Stimulated activated CD4-positive, alpha-beta T cell treated with anti-CD3 and anti-CD28 coated beads, Interleukin-4, amount 100 ng/mL, for 4 hours (primary cell): ENCODE results near the gene ARHGAP42.

Experiments used
- DNase-seq, 2 experiments: peaks; one replicate each; pipeline ENCODE4 v3.0.0-alpha.2; 2020

Gene ARHGAP42

DNA sequence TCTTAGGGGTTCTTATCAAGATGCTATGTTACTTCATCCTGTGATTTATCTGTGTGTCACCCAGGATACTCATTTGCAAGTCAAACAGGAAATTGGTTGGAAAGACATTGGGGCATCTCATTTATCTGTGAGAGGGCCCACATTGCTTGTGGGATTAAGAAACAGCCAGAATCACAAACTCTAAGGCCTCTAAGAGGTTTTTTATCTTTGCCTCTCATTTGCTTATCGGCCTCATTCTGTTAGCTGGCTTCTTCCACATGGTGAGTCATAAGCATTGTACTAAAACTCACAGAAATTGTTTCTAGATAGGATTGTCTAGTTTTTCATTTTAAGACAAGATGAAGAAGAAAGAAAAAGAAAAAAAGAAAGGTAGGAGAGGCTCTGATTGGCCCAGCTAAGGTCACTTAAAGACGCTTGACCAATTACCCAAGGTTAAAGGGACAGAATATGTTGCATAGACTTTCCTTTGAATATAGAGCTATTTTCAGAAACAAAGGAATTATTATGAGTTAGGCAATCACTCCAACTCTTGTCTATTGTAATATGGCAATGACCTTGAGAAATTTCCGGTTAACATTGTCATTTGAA is 121.9 kb downstream of the ARHGAP42 start:
- DNase-seq: no peak

DNA sequence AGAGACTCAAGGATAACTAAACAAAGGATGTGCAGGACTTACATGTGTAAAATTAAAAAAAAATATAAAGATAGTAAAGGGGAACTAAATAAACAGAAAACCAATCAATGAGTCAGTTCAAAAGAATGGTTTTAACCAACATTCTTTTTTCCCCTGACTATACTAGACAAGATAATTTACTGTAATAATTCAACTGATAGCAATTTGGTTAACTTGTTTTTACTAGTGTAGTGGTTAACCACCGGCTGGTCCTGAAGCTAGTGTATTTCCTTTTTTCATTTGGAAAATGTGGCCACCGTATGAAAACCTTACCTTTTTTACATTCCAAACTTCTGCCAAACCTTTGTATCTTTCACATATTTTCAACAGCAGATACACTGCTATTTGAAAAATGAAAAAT is 123.1 kb downstream of the ARHGAP42 start:
- no peak for DNase-seq

DNA sequence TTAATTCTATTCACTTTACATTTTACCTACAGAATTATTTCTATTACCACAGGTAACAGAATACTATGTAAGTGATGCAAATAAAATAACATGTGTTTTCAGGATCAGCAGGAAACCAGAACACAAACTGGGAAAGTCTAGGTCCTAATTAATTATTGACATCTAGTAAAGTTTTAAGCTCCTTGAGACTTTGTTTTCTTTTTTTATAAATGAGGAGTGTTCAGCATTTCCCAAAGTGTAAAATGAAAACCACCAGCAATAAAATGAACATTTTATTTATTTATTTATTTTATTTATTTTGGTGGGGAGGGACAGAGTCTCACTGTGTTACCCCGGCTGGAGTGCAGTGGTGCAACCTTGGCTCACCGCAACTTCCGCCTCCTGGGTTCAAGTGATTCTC is 123.6 kb downstream of the ARHGAP42 start:
- DNase-seq: no peak

DNA sequence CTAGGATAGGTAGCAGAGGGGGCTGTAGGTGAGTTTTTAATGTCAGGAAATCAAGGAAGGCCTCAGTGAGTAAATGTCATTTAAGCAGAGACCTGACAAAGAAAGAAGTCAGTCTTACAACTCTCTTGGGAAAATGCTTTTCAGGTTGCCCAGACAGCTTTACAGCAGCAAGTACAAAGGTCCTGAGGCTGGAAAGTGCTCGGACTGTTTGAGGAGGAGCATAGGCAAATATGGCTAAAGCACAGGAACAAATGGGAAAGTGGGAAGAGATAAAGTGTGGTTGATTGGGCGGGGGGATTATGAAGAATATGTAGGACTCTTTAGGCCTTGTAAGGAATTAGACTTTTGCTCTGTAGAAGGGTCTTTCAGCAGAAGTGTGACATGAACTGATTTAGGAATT is 125.4 kb downstream of the ARHGAP42 start:
- no peak for DNase-seq

DNA sequence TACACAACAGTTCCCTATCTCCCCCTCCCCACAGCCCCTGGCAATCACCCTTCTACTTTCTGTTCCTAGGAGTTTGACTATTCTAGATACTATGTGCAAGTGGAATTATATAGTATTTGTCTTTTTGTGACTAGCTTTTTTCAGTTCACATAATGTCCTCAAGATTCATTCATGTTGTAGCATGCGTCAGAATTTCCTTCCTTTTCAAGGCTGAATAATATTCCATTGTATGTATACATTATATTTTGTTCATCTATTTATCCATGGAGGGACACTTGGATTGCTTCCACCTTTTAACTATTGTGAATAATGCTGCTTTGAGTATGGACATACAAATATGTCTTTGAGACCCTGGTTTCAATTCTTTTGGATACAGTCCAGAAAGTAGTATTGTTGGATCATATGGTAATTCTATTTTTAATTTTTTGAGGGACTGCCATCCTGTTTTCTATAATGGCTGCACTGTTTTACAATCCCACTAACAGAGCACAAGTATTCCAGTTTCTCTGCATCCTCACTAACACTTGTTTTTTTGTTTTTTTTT is 128.8 kb downstream of the ARHGAP42 start:
- no peak for DNase-seq

DNA sequence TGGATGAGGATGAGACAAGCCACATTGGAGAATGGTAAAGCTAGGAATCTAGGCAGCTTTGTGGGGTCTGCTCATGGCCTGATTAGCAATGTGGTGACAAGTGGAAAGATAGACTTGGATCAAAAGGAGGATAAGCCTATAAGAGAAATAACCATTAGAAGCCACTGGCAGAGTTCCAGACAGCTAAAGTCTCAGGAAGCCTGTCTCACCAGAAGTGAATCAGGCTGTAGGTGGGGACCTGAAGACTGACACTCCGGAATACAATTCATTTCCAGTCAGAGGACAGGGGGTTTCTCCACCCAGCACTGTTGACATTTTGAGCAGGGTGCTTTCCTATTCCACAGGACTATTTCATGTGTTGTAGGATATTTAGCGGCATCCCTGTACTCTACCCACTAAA is 129.7 kb downstream of the ARHGAP42 start:
- DNase-seq: no peak

DNA sequence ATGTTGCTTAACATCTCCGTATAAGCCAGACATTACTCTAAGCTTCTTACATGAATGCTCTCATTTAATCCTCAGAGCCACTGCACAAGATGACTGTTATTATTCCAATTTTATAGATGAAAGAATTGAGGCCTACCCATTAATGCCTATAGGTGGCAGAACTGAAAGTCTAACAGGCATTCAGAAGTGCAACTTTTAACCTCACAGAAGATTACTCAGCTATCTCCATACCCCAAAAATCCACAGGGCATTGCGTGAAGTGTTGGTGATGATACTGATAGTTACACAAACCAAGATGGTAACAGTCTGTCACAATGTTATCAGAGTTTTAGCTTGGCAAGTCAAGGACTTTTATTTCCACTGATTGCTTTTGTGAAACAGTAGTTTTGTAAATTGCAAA is 130.5 kb downstream of the ARHGAP42 start:
- no peak for DNase-seq

DNA sequence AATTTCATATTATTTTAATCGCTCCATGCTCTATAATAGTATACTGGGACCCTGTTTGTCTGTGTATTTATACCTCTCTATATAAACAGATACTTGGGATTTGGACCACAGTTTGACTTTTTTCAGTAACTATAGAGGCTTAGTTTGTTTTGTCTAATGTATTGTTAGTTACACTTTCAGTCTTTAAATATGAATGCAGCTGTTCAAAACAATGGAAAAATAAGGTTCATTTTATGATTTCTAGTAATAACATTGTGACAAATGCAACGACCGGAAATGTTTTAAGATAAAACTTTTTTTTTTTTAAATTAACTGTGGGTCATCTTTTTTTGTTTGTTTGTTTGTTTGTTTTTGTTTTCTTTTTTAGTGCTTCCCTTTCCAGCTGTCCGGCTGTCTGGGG is 133.5 kb downstream of the ARHGAP42 start:
- DNase-seq: no peak

DNA sequence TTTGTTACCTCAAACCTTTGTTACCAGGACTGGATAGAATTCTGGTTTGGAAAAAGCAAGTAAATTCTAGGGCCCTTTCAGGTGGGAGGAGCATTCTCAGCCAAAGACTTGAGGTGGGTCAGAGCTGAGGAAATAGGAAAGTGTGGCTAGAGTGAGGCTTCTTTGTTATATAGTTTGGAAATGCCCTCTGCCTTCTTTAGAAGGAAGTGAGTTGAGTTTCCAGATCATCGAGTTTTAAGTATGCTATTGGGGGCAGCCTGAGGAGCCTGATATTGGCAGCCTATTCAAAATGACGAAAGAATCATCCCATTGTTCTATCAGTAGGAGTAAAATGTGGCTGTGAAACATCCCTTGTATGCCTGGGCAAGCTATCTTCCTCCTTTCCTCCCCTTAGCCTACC is 134.1 kb downstream of the ARHGAP42 start:
- DNase-seq: no peak

DNA sequence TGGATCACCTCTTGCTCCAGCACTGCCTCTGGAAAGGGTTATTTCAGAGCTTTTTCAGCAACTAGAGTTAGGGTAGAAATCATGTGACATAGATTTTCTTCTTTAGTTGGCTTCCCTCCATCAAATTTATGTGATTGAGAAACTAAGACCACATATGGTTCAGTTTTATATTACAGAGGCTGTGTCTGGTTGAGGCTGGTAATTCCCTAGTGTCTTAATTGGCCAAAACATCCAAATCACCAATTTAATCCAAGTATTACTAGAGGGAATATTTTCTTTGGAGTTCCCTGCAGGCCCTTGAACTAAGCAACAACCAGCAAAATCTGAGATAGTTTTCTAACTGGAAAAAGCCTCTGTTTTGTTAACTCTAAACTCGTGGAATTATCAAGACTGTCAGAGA is 136.3 kb downstream of the ARHGAP42 start:
- DNase-seq: no peak

DNA sequence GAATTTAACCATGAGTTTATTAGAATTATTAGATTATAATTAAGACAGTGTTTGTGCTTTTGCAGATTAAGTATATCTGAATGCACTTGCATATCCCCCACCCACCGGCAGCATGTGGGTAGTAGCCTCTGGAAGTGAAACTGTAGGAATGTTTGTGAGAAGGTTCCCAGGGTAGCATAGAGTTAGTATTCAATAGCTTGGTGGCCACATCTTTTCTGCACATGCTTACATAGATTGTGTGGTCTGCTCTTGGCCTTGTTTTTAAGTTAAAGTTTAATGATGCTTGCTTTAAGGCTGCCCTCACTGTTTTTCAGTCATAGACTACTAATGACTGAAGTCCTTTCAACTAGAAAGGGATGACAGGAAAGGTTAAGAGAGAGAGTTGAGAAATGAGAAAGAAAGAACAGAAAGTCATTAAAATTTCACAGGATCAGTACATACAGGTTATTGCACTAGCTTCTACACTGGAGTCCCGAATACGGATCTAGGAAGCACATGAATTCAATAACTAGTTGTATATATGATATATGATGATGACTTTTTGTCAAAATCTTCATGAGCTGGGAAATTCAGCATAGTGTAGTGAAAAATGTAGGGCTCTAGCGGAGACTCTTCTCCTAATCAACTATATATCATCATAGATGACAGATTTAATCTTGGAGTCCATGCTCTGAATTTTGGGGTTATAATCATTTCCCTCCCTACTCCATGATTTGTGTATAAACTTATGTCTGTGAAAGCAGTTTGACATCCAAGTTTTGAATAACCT is 137.1 kb downstream of the ARHGAP42 start:
- DNase-seq: no peak

DNA sequence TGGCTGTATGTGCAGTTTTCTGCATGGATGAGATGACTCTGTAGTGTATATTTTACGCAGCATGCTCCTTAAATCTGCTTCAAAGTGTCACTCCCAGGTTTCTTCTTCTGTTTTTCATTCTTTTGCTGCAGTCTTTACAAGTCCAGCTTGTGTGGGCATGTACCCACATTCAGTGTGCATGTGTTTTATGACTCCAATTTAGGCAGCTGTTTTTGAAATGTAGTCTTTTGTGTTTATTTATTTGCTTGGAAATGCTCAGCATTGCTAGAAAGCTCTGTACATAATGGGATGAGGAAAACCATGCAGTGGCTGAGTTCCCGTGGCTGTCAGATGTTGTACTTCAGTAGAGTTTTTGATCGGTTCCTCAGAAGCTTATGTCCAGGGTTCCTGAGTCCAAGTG is 138.5 kb downstream of the ARHGAP42 start:
- DNase-seq: no peak

DNA sequence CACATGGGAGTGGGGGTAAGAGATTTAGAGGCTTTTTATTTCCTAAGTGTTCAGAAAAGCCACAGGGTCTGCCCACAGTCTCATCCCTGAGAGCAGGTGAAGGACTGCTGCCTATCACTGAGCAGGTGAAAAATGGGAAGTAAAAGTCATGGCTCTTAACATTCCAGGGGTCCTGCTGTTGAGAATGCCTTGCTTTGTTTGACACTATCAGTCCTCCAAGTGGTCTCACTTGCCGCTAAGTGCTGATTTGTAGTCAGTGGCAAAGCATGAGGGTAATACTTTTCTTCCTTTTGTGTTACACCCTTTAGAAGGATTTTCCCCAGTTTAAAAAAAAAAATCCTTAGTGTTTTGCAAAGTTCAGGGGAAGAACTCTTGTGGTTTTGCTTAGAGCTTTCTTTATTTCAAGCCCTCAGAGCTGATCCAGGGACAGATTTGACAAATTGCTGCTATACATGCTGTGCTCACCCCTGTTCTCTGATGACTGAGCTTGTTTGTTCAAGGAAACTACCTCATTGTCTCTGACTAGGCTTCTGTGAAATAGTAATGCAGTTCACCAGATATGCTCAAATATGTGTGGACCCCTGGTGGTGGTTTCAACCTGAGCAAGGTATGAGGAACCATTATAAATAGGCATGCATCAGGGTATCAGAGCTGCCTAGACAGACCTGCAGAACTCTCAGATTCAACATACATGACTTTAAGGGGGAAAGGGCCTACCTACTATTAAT is 141.0 kb downstream of the ARHGAP42 start:
- no peak for DNase-seq

DNA sequence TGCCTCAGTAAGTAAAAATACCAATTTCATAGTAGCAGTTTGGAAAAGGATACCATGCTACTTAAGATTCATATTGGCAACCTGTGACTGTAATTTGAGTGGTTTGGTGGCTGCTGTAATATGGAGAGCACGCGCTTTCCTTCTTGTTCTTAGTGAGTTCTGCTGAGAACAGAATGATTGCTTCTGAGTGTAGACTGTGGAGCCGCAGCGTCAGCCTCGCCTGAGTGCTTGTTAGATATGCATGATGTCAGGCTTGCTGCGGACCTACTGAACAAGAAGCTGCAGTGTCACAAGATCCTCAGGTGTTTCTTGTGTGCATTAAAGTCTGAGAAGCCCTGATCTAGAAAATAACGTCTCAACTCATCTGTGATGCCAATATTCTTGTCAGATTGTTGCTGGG is 143.2 kb downstream of the ARHGAP42 start:
- DNase-seq: no peak

DNA sequence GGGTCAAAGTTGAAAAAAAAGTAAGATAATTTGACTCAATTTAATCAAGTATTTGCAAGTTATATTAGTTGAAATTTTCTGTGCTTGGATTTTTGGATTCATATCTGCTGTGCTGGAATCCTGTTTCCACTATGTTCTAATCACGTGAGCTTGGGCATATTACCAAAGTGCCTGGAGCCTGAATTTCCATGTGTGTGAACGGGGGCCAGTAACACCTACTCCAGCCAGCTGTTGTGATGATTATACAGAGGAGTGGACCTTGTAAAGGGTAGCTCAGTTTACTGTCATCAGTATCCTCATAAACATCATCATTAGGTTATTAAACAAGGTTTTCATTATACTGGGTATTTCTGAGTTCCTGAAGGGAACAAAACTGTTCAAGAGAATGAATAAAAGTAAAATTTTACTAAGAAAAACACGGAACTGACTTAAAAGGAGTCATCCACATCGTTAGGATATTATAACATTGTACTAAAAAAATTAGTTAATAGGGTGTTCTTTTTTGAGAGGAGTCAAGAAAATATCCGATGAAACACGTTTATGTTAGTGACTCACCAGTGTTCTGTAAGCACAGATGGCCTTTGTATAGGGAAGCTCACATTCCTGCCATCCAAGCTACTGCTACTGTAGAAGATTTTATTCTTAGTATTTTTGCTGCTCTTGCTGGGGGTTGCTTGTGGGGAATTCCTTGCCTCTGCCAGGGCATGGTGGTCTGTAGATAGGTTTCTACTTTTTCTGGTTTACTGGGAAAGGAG is 144.1 kb downstream of the ARHGAP42 start:
- DNase-seq: no peak

DNA sequence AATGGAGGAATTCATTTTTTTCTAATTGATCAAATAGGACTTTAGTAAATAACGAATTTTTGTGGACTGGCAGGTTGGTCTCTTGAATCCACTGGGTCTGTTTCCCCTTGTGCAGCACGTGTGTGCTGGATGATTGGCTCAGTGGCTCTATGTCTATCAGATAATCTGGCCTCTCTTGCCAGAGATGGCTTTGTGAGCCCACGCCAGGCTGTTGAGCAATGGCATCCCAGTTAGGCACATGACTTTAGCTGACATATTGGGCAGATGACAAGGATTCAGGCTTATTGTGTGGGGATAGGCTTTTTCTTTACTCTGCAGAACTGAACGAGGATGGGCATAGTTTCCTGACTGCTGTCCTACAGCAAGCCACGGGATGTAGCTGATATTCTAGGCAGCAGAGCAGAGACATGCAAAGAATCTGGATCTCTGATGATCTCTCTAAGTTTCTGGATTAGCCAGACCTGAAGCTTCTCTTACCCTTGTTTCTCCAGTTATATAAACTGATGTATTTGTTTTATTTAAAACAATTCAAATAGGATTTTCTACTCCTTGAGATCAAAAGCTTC is 144.9 kb downstream of the ARHGAP42 start:
- no peak for DNase-seq

DNA sequence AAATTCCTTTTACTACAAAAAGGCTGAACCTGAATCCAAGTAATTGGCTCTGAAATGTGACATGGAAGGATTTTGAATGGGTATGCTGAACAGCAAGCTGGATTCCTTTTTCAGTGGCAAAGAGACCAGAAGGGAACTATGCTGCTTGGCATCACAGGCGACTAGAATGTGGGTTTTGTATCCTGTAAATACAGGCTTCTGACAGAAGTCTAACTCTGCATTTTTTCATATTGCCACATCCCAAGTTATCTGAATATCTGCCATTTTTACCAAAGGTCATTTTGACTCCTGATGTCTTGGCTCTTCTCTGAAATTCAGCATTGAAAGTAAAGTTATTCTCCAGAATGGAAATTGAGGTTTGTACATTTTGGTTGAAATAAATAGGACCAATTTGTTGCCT is 145.7 kb downstream of the ARHGAP42 start:
- DNase-seq: no peak

DNA sequence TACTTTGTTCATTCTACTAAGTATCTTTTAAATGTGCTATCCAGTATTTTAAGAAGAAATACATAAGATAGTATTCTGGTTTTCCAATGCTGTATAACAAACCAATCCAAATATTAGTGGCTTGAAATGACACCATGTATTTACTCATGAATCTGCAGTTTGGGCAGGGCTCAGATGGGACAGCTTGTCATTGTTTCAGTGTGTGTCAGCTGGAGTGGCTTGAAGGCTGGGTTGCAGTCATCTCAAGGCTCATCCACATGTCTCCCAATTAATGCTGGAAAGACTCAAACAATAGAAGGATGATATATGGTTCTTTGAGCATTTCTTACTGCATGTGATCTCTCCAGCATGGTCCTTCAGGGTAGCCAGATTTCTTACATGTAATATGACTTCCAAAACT is 146.2 kb downstream of the ARHGAP42 start:
- no peak for DNase-seq

DNA sequence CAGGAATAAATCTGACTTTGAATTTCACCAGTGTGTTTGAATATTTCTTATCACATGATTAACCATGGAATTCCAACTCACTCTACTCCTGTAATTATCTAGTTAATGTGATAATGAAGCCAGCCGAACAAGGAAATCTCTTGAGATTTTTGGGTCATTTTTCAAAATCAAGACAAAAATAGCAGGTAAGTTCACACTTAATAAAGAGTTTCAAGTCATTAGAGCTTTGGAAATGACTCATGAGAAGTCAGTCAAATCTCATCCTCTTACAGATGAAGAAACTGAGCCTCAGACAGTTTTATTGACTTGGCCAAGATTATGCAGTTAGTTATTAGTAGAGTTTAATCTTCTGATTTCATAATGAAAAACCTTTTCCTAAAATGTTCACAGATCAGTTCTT is 148.8 kb downstream of the ARHGAP42 start:
- no peak for DNase-seq

DNA sequence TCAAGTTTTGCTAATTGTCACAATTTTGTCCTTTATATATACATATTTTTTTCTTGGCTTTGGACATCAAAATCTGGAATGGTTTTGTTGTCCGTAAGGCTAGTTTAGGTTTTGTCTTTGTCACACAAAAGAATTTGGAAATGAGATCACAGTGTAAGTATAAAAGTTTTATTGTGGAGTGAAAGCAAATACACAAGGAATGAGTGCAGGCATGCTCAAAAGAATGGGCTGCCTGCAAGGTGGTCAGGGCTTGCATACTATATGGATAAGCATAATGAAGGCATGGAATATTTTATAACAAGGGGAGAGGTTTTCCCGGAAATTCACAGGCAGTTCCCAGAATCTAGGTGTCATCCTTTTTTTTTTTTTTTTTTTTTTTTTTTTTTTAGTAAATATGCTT is 150.2 kb downstream of the ARHGAP42 start:
- DNase-seq: no peak

DNA sequence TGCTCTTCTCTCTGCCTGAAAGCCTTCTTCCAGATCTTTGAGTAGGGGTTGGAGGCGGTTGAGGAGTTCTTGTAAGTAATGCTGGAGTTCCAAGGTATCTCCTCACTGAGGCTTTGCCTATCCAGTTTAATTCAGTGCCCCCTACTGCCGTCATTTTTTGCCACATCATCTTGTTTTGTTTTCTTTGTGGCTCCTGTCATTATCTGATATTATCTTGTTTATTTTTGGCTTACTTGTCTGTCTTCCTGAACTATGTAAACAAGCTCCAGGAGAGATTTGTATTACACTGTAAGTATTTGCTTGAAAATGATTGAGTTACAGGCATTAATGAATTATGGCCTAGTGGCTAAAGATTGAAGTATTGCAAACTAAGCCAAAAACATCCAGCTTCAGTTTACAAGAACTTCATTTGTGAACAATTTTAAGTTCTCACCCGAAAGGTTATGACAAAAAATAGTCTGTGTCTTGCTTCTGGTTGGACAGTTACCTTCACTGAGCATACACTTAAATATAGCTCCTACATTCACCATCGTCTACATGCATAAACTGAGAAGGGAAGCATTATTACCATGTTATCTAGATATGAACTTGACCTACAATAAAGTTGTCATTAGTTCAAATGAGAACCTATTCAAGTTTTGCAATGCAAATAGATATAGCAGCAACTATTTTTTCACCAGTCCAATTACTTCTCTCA is 154.8 kb downstream of the ARHGAP42 start:
- DNase-seq: no peak

DNA sequence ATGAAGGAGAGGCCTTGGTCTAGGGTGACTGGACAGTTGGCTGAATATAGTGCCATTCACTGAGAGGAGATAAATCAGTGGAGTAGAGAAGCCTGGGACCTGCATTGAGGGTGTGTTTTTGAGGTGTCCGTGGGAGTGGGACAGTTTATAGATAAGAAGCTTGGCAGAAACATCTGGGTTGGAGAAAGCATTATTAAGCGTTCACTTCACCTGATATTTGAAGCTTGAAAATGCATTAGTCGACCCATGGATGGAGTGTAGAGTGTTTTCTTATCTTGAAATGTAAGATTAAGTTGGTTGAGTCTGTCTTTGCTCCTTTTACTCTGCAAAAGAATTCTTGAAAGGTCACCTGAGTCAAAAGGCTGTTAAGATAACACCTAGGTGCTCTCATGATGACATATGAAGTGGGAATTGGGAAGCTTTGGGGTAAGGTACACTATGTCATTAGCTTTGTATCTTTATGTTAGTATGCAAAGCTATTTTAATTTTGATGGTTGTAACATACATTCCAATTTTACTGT is 160.7 kb downstream of the ARHGAP42 start:
- DNase-seq: no peak
